Measurements from ENCODE around the gene EFNA5.

Gene EFNA5

GRCh38 chr5:107639990-107640389, 30.7 kb downstream of the EFNA5 start:
- no peak for DNase-seq (ENCODE audit: low spot score)

GRCh38 chr5:107636555-107636954, 34.2 kb downstream of the EFNA5 start:
- no peak for DNase-seq (ENCODE audit: low spot score)

- DNase-seq (ENCODE audit: low spot score): no peak
Observed at GRCh38 chr5:107636068-107636467, 34.7 kb downstream of the EFNA5 start.

GRCh38 chr5:107634981-107635848, 35.5 kb downstream of the EFNA5 start:
- no peak for DNase-seq (ENCODE audit: low spot score)

GRCh38 chr5:107633171-107633901, 37.4 kb downstream of the EFNA5 start:
- DNase-seq (ENCODE audit: low spot score): peak; percentile 16

- DNase-seq (ENCODE audit: low spot score): no peak
Observed at GRCh38 chr5:107631805-107632362, 38.9 kb downstream of the EFNA5 start.

- no peak for DNase-seq (ENCODE audit: low spot score)
Observed at GRCh38 chr5:107630184-107630583, 40.6 kb downstream of the EFNA5 start.

- no peak for DNase-seq (ENCODE audit: low spot score)
Observed at GRCh38 chr5:107624235-107624634, 46.5 kb downstream of the EFNA5 start.

GRCh38 chr5:107621089-107621488, 49.6 kb downstream of the EFNA5 start:
- DNase-seq (ENCODE audit: low spot score): no peak

GRCh38 chr5:107619781-107620180, 51.0 kb downstream of the EFNA5 start:
- DNase-seq (ENCODE audit: low spot score): no peak

- no peak for DNase-seq (ENCODE audit: low spot score)
Observed at GRCh38 chr5:107618242-107618641, 52.5 kb downstream of the EFNA5 start.

- no peak for DNase-seq (ENCODE audit: low spot score)
Observed at GRCh38 chr5:107617052-107617451, 53.7 kb downstream of the EFNA5 start.

GRCh38 chr5:107616213-107616612, 54.5 kb downstream of the EFNA5 start:
- DNase-seq (ENCODE audit: low spot score): no peak

- DNase-seq (ENCODE audit: low spot score): peak; percentile 2
Observed at GRCh38 chr5:107615299-107615817, 55.4 kb downstream of the EFNA5 start.

- no peak for DNase-seq (ENCODE audit: low spot score)
Observed at GRCh38 chr5:107612541-107612940, 58.2 kb downstream of the EFNA5 start.

- no peak for DNase-seq (ENCODE audit: low spot score)
Observed at GRCh38 chr5:107610798-107611197, 59.9 kb downstream of the EFNA5 start.

- DNase-seq (ENCODE audit: low spot score): no peak
Observed at GRCh38 chr5:107607671-107608345, 62.9 kb downstream of the EFNA5 start.

- DNase-seq (ENCODE audit: low spot score): no peak
Observed at GRCh38 chr5:107607196-107607595, 63.5 kb downstream of the EFNA5 start.

- no peak for DNase-seq (ENCODE audit: low spot score)
Observed at GRCh38 chr5:107605596-107606125, 65.1 kb downstream of the EFNA5 start.

GRCh38 chr5:107604990-107605389, 65.7 kb downstream of the EFNA5 start:
- DNase-seq (ENCODE audit: low spot score): no peak

- DNase-seq (ENCODE audit: low spot score): no peak
Observed at GRCh38 chr5:107604146-107604910, 66.4 kb downstream of the EFNA5 start.
